Breast epithelium (tissue), 3 donors: ENCODE measurements around the gene FRMPD2.

Experiments
- POLR2A ChIP-seq: fragments of 450-650 bp; IDR thresholded peaks from one replicate; pipeline ENCODE4 v1.6.1; 2016; ENCODE audit warnings: antibody characterized with exemption, mild to moderate bottlenecking, moderate library complexity
- POLR2AphosphoS5 ChIP-seq, 3 donors: sonication (generic); formaldehyde crosslinking; IDR thresholded peaks; one replicate each; pipeline ENCODE4 v1.6.1; 2017; ENCODE audit warnings: antibody characterized with exemption in 3 of 3
- TF ChIP-seq, protein P1 (sequence below), 3 donors: fragments of 450-650 bp; IDR thresholded peaks; one replicate each; pipeline ENCODE4 v1.5.1; 2016 to 2017; ENCODE audit warnings: antibody characterized with exemption in 3 of 3, mild to moderate bottlenecking in 3 of 3, moderate library complexity in 3 of 3

DNA sequence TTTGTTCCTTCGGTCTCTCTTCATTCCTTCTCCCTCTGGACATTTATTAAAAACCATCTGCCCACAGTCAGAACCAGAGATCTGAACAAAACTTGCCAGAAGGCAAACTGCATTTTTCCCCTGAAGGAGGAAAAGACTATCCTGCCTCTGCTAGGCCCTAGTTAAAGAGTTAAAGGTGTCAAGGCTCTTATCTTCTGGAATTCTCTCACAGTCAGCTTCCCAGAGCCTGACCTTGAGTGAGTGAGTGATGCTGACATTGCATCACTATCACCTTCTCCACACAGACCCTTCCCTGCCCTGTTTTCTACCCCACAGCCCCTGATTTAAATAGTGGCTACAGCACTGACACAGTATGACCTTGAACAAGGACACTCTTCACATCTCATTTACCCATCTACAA, 16.4 kb downstream of the FRMPD2 start:
- no peak for TF ChIP-seq POLR2AphosphoS5 (IDR thresholded peaks at IDR 0.05)
- no peak for TF ChIP-seq POLR2A
- TF ChIP-seq, protein P1, sequence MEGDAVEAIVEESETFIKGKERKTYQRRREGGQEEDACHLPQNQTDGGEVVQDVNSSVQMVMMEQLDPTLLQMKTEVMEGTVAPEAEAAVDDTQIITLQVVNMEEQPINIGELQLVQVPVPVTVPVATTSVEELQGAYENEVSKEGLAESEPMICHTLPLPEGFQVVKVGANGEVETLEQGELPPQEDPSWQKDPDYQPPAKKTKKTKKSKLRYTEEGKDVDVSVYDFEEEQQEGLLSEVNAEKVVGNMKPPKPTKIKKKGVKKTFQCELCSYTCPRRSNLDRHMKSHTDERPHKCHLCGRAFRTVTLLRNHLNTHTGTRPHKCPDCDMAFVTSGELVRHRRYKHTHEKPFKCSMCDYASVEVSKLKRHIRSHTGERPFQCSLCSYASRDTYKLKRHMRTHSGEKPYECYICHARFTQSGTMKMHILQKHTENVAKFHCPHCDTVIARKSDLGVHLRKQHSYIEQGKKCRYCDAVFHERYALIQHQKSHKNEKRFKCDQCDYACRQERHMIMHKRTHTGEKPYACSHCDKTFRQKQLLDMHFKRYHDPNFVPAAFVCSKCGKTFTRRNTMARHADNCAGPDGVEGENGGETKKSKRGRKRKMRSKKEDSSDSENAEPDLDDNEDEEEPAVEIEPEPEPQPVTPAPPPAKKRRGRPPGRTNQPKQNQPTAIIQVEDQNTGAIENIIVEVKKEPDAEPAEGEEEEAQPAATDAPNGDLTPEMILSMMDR (IDR thresholded peaks at IDR 0.05), result no peak
